K562 (cell line): ENCODE measurements around the gene AMPD3. TPM values are rescaled to one million over a fixed set of nuclear protein-coding genes. Genes with fewer than 3 reads are reported as not detected.

Experiments
- BRD9 ChIP-seq: fragments of 450-650 bp; IDR thresholded peaks from 2 replicates; pipeline ENCODE4 v1.6.1; 2018; ENCODE audit warnings: low read depth; ENCODE audit not compliant: partially characterized antibody
- ESRRB ChIP-seq: fragments of 250-450 bp; sonication (Bioruptor Pico); IDR thresholded peaks from 2 replicates; pipeline ENCODE4 v1.5.0; 2020; ENCODE audit warnings: mild to moderate bottlenecking, moderate library complexity, borderline replicate concordance
- NFRKB ChIP-seq: fragments of 450-650 bp; IDR thresholded peaks from 2 replicates; pipeline ENCODE4 v1.6.1; 2016; ENCODE audit warnings: low read depth
- NFYB ChIP-seq: IDR thresholded peaks from 2 replicates; pipeline ENCODE4 v1.6.1; 2011; ENCODE audit warnings: mild to moderate bottlenecking, moderate library complexity; ENCODE audit not compliant: insufficient read length; ENCODE audit errors: extremely low read depth
- STAT5B ChIP-seq: fragments of 250-450 bp; sonication (Bioruptor Pico); IDR thresholded peaks from 2 replicates; pipeline ENCODE4 v1.8.0; 2021; ENCODE audit warnings: mild to moderate bottlenecking, inconsistent platforms
- polyA plus RNA-seq, 8 experiments: library from polyadenylated mRNA; depleted of rRNA in 4 of 8; stranded (reverse) in 5 of 8; unstranded in 3 of 8; fragments of >200 nt; fragmentation: Nextera tagmentation in 2 of 8; fragmentation: Illumina TruSeq in 1 of 8; extraction: Ambion mirVana in 2 of 8; extraction: Trizol in 1 of 8; gene quantifications; 2 replicates each; pipeline versions ENCODE4 v1.2.1 to v1.2.3, GENCODE V29; 2011 to 2014; ENCODE audit warnings: inconsistent platforms in 1 of 8, missing spikeins in 1 of 8
- total RNA-seq, 7 experiments: library from RNA; depleted of rRNA in 6 of 7; stranded (reverse); fragments of >200 nt in 6 of 7; fragmentation: Illumina TruSeq in 2 of 7; extraction: Trizol in 2 of 7; gene quantifications; 2 replicates each; pipeline versions ENCODE4 v1.2.1 to v1.2.3, GENCODE V29; 2011 to 2021; ENCODE audit warnings: low replicate concordance in 1 of 7
- TF ChIP-seq, protein P1 (sequence below): fragments of 250-450 bp; sonication (Bioruptor Pico); IDR thresholded peaks from 2 replicates; pipeline ENCODE4 v1.4.0; 2020; ENCODE audit warnings: mild to moderate bottlenecking, moderate library complexity
- TF ChIP-seq, protein P2 (sequence below): fragments of 450-650 bp; formaldehyde crosslinking; IDR thresholded peaks from 2 replicates; pipeline ENCODE4 v1.4.0; 2020; ENCODE audit warnings: mild to moderate bottlenecking, moderate library complexity
- TF ChIP-seq, protein P3 (sequence below): fragments of 250-450 bp; sonication (Bioruptor Pico); IDR thresholded peaks from 2 replicates; pipeline ENCODE4 v1.4.0; 2020; ENCODE audit warnings: mild to moderate bottlenecking, moderate library complexity

The AMPD3 gene
- total and polyA plus RNA-seq, 9 of the 15 experiments (the other 6 are each of a cell fraction or from before 2014, with no cell fraction given), result 4.4 to 23.6 (median 11.2) TPM

DNA sequence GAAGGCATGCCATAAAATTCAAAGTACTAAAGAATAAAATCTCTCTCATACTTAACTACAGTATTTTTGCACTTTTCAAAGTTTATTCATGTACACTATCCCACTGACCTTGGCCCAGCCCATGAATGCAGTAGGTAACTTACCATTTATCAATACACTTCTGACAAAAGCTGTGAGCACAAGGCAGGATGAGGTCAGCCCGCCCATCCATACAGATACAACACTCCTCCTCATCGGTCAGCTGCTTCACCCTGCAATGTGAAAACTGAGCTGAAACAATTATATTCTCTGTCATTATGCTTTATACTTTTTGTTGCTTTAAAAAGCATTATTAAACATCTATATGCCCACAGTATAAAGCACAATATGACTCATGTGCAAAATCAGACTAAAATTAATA is 63.8 kb downstream of the AMPD3 start (continued):
- TF ChIP-seq STAT5B (CRISPR knock-in tag) (no peak), NFYB (no peak), ESRRB (CRISPR knock-in tag) (no peak), BRD9 (no peak), NFRKB (no peak)
- TF ChIP-seq, protein P1, sequence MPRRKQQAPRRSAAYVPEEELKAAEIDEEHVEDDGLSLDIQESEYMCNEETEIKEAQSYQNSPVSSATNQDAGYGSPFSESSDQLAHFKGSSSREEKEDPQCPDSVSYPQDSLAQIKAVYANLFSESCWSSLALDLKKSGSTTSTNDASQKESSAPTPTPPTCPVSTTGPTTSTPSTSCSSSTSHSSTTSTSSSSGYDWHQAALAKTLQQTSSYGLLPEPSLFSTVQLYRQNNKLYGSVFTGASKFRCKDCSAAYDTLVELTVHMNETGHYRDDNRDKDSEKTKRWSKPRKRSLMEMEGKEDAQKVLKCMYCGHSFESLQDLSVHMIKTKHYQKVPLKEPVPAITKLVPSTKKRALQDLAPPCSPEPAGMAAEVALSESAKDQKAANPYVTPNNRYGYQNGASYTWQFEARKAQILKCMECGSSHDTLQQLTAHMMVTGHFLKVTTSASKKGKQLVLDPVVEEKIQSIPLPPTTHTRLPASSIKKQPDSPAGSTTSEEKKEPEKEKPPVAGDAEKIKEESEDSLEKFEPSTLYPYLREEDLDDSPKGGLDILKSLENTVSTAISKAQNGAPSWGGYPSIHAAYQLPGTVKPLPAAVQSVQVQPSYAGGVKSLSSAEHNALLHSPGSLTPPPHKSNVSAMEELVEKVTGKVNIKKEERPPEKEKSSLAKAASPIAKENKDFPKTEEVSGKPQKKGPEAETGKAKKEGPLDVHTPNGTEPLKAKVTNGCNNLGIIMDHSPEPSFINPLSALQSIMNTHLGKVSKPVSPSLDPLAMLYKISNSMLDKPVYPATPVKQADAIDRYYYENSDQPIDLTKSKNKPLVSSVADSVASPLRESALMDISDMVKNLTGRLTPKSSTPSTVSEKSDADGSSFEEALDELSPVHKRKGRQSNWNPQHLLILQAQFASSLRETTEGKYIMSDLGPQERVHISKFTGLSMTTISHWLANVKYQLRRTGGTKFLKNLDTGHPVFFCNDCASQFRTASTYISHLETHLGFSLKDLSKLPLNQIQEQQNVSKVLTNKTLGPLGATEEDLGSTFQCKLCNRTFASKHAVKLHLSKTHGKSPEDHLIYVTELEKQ (CRISPR knock-in tag), result no peak
- TF ChIP-seq, protein P2, sequence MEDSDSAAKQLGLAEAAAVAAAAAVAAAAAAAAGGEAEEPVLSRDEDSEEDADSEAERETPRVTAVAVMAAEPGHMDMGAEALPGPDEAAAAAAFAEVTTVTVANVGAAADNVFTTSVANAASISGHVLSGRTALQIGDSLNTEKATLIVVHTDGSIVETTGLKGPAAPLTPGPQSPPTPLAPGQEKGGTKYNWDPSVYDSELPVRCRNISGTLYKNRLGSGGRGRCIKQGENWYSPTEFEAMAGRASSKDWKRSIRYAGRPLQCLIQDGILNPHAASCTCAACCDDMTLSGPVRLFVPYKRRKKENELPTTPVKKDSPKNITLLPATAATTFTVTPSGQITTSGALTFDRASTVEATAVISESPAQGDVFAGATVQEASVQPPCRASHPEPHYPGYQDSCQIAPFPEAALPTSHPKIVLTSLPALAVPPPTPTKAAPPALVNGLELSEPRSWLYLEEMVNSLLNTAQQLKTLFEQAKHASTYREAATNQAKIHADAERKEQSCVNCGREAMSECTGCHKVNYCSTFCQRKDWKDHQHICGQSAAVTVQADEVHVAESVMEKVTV (CRISPR knock-in tag), result no peak
- TF ChIP-seq, protein P3, sequence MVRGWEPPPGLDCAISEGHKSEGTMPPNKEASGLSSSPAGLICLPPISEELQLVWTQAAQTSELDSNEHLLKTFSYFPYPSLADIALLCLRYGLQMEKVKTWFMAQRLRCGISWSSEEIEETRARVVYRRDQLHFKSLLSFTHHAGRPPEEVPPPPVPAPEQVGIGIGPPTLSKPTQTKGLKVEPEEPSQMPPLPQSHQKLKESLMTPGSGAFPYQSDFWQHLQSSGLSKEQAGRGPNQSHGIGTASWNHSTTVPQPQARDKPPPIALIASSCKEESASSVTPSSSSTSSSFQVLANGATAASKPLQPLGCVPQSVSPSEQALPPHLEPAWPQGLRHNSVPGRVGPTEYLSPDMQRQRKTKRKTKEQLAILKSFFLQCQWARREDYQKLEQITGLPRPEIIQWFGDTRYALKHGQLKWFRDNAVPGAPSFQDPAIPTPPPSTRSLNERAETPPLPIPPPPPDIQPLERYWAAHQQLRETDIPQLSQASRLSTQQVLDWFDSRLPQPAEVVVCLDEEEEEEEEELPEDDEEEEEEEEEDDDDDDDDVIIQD (CRISPR knock-in tag), result no peak
